ENCODE measurements around the gene AKNA. TPM values are rescaled to one million over a fixed set of nuclear protein-coding genes. Genes with fewer than 3 reads are reported as not detected.

The AKNA gene
- total RNA-seq, 1 donor from 2014 or later, result 24.6 TPM

DNA sequence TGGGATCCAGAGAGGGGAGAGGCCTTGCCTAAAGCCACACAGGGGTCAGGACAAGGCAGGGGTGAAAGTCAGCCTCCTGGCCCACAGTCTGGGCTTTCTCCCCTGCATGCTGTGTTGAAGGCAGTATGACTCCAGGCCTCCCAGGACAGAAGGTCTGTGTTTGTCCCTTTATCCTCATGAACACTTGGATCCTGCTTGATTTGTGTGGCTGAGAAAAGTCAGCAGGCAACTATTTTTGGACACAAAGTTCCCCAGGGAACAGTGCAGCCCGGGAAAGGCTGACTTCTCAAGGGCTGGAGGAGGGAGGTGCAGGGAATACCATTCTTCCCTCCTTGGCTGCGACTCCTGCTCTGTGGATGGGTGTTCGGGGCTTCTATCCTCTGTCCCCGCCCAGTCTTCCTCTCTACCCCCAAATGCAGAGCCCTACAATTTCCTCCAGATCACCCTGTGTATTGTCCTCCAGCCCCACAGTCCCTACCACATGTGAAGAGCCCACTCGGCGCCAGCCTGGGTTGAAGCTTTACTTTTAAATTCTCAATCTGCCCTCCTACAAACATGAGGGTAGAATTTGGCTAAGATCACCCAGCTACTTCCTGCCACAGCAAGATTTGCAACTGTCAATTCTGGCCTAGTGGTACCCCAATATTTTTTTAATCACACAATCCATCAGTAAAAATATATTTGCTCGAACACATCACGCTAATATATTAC lies 4.1 kb downstream of the AKNA start:
- H3K4me1 Mint-ChIP-seq (ENCODE audit: low read depth), result peaks cover 19% of the 10 kb centered on the region
- H3K36me3 Mint-ChIP-seq (ENCODE audit: insufficient read depth), result peaks cover 4% of the 10 kb centered on the region
- H3K9me3 Mint-ChIP-seq (ENCODE audit: low read depth), result no peaks in the 10 kb centered on the region
- no peak for TF ChIP-seq CTCF (IDR thresholded peaks at IDR 0.05; ENCODE audit: unreplicated experiment)
- no peaks in the 10 kb centered on the region for H3K27me3 Mint-ChIP-seq
- DNase-seq (ENCODE audit: low spot score, unreplicated experiment), result no peak
- H3K27ac Mint-ChIP-seq, result no peak overlapping the region
- H3K4me3 Mint-ChIP-seq (ENCODE audit: low read depth), result no peak overlapping the region

GRCh38 chr9:114382699-114383520 lies 4.9 kb downstream of the AKNA start:
- peaks cover 18% of the 10 kb centered on the region for H3K4me1 Mint-ChIP-seq (ENCODE audit: low read depth)
- peak; percentile 16 for TF ChIP-seq CTCF (IDR thresholded peaks at IDR 0.05; ENCODE audit: unreplicated experiment)
- H3K27me3 Mint-ChIP-seq, result no peaks in the 10 kb centered on the region
- no peaks in the 10 kb centered on the region for H3K9me3 Mint-ChIP-seq (ENCODE audit: low read depth)
- H3K36me3 Mint-ChIP-seq (ENCODE audit: insufficient read depth), result peaks cover 4% of the 10 kb centered on the region
- no peak overlapping the region for H3K27ac Mint-ChIP-seq
- no peak for DNase-seq (ENCODE audit: low spot score, unreplicated experiment)
- no peak overlapping the region for H3K4me3 Mint-ChIP-seq (ENCODE audit: low read depth)

GRCh38 chr9:114378883-114379282 lies 8.9 kb downstream of the AKNA start:
- Mint-ChIP-seq H3K4me1 (ENCODE audit: low read depth) (no peaks in the 10 kb centered on the region), H3K36me3 (ENCODE audit: insufficient read depth) (peaks cover 7% of the 10 kb centered on the region), H3K27ac (no peak overlapping the region)

GRCh38 chr9:114378016-114378415 lies 9.8 kb downstream of the AKNA start:
- Mint-ChIP-seq H3K36me3 (ENCODE audit: insufficient read depth) (peaks cover 7% of the 10 kb centered on the region), H3K4me1 (ENCODE audit: low read depth) (no peaks in the 10 kb centered on the region), H3K27me3 (no peaks in the 10 kb centered on the region), H3K9me3 (ENCODE audit: low read depth) (no peaks in the 10 kb centered on the region), H3K27ac (no peak overlapping the region), H3K4me3 (ENCODE audit: low read depth) (no peak overlapping the region)
- TF ChIP-seq CTCF (IDR thresholded peaks at IDR 0.05; ENCODE audit: unreplicated experiment), result no peak
- DNase-seq (ENCODE audit: low spot score, unreplicated experiment), result no peak

More at GRCh38 chr9:114378883-114379282, 8.9 kb downstream of the AKNA start:
- DNase-seq (ENCODE audit: low spot score, unreplicated experiment), result no peak
- TF ChIP-seq CTCF (IDR thresholded peaks at IDR 0.05; ENCODE audit: unreplicated experiment), result no peak
- Mint-ChIP-seq H3K27me3 (no peaks in the 10 kb centered on the region), H3K4me3 (ENCODE audit: low read depth) (no peak overlapping the region), H3K9me3 (ENCODE audit: low read depth) (no peaks in the 10 kb centered on the region)

DNA sequence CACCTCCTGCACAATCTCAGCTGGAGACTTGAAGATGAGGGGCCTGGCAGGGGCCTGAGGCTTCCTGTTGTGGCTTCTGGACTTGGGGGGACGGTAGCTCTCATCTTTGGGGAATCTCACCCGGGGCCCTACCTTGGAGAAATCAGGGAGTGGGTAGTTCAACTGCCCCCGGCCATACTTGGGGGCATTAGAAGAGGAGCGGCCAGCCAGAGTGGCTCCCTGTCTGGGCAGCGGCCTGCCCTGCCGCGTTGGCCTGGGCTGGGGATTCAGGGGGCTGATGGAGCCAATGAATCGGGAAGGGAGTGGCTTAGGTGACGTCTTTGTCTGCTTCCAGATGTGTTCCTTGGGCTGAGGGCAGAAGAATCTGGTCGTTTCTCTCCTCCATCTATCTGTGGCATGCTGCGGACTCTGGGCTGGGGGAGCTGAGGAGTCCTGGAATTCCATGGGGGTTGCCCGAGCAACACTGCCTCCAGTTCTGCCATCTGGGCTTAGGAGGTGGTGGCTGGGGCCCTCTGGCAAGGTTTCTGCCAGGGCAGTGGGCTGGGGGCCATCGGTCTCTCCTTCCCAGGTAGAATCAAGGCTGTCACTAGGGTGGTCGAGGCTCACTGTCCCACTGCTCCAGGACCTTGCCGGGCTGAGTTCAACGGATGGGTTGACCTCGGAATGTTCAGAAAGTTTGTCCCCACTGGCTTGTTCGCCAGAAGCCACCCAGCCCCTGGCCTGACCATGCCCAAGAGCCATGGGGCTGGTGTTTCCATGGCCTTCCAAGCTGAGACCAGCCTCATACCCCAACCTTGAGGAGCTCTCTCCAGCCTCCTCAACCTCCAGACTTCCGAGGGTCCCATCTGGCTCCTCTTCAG lies 11.0 kb downstream of the AKNA start:
- peaks cover 7% of the 10 kb centered on the region for H3K36me3 Mint-ChIP-seq (ENCODE audit: insufficient read depth)
- no peak for TF ChIP-seq CTCF (IDR thresholded peaks at IDR 0.05; ENCODE audit: unreplicated experiment)
- H3K4me1 Mint-ChIP-seq (ENCODE audit: low read depth), result no peaks in the 10 kb centered on the region
- H3K4me3 Mint-ChIP-seq (ENCODE audit: low read depth), result no peak overlapping the region
- DNase-seq (ENCODE audit: low spot score, unreplicated experiment), result no peak
- no peaks in the 10 kb centered on the region for H3K27me3 Mint-ChIP-seq
- no peak overlapping the region for H3K27ac Mint-ChIP-seq
- no peaks in the 10 kb centered on the region for H3K9me3 Mint-ChIP-seq (ENCODE audit: low read depth)

Data from progenitor cell of endocrine pancreas (in vitro differentiated cells).